Ishikawa (cell line): Measurements from ENCODE around the gene DPH6.

Source experiments
- CEBPB ChIP-seq: IDR thresholded peaks from 2 replicates; pipeline ENCODE4 v1.6.1; 2012
- CREB1 ChIP-seq: IDR thresholded peaks from 2 replicates; pipeline ENCODE4 v1.6.1; 2012; ENCODE audit warnings: low read depth
- EGR1 ChIP-seq: IDR thresholded peaks from 2 replicates; pipeline ENCODE4 v1.6.1; 2012
- EP300 ChIP-seq: IDR thresholded peaks from 2 replicates; pipeline ENCODE4 v1.6.1; 2012; ENCODE audit warnings: borderline replicate concordance
- FOXM1 ChIP-seq: IDR thresholded peaks from 2 replicates; pipeline ENCODE4 v1.6.1; 2012; ENCODE audit warnings: low read depth, borderline replicate concordance
- MAX ChIP-seq: IDR thresholded peaks from 2 replicates; pipeline ENCODE4 v1.6.1; 2012
- NFIC ChIP-seq: IDR thresholded peaks from 2 replicates; pipeline ENCODE4 v1.6.1; 2012
- RAD21 ChIP-seq: IDR thresholded peaks from 2 replicates; pipeline ENCODE4 v1.6.1; 2012; ENCODE audit warnings: low read depth
- REST ChIP-seq: IDR thresholded peaks from 2 replicates; pipeline ENCODE4 v1.6.1; 2012; ENCODE audit warnings: low read depth, mild to moderate bottlenecking
- TAF1 ChIP-seq: IDR thresholded peaks from 2 replicates; pipeline ENCODE4 v1.6.1; 2012; ENCODE audit warnings: low read depth, mild to moderate bottlenecking
- TCF12 ChIP-seq: IDR thresholded peaks from 2 replicates; pipeline ENCODE4 v1.6.1; 2012; ENCODE audit warnings: low read depth
- TEAD4 ChIP-seq: IDR thresholded peaks from 2 replicates; pipeline ENCODE4 v1.6.1; 2012
- USF1 ChIP-seq: IDR thresholded peaks from 2 replicates; pipeline ENCODE4 v1.6.1; 2012
- YY1 ChIP-seq: IDR thresholded peaks from 2 replicates; pipeline ENCODE4 v1.6.1; 2012; ENCODE audit warnings: low read depth
- ZBTB7A ChIP-seq: IDR thresholded peaks from 2 replicates; pipeline ENCODE4 v1.6.1; 2012; ENCODE audit warnings: low read depth

Gene DPH6

GRCh38 chr15:35565901-35566300 lies 19.9 kb upstream of the DPH6 start:
- TF ChIP-seq TAF1 (no peak), YY1 (no peak), TCF12 (no peak), TEAD4 (no peak), ZBTB7A (no peak), MAX (no peak), USF1 (no peak), EGR1 (no peak), CEBPB (no peak), RAD21 (no peak), CREB1 (no peak), FOXM1 (no peak), EP300 (no peak), REST (no peak), NFIC (no peak)

DNA sequence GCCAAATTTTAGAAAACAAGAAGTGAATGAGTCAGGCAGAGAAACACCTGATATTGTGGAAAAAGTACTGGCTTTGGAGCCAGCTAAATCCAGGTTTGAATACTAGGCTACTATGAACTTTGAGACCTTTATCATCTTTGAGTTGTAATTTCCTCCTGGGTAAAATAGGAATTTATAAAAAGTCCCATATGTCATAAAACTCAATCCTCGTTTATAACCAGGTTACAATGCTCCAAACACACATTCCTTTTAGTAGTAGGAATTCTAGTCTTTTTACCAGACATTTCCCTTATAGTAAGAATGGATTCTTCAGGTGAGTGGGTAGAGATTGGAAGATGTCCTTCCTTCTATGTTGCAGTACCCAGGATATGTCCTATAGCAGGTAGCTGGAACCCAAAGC lies 16.7 kb upstream of the DPH6 start:
- TF ChIP-seq MAX (no peak), REST (no peak), RAD21 (no peak)

- no peak for TF ChIP-seq CREB1
- no peak for TF ChIP-seq MAX
- TF ChIP-seq FOXM1: no peak
- TF ChIP-seq TEAD4: no peak
- TF ChIP-seq TAF1: no peak
- no peak for TF ChIP-seq YY1
- no peak for TF ChIP-seq ZBTB7A
- no peak for TF ChIP-seq CEBPB
- TF ChIP-seq USF1: no peak
- TF ChIP-seq EP300: no peak
- no peak for TF ChIP-seq RAD21
Observed at GRCh38 chr15:35561308-35561707, 15.3 kb upstream of the DPH6 start.

GRCh38 chr15:35560870-35561269 lies 14.9 kb upstream of the DPH6 start:
- TF ChIP-seq USF1 (no peak), YY1 (no peak), CEBPB (no peak), RAD21 (no peak), ZBTB7A (no peak)

DNA sequence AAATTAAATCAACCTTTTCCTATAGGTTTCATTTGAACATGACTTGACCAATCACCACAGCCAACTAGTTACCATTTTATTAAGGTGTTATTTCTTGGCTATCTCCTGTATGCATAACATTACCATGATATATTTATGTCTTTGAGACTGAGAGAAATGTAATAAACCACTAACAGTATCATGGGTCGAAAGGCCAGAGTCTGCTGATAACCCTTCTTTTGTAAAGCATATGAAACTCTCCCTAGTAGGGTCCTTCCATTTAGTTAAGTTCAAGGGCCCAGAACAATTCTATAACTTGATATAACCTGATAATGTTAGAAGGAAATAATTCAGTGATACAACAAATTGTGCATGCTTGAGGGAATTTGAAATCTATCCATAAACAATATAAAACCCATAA lies 14.3 kb upstream of the DPH6 start:
- TF ChIP-seq ZBTB7A: no peak
- TF ChIP-seq YY1: no peak
- TF ChIP-seq CREB1: no peak
- TF ChIP-seq TAF1: no peak
- no peak for TF ChIP-seq CEBPB
- TF ChIP-seq NFIC: no peak
- TF ChIP-seq REST: no peak
- TF ChIP-seq TEAD4: no peak
- TF ChIP-seq EP300: no peak
- no peak for TF ChIP-seq TCF12
- TF ChIP-seq MAX: no peak
- TF ChIP-seq USF1: no peak
- no peak for TF ChIP-seq RAD21
- no peak for TF ChIP-seq FOXM1
